Measurements from ENCODE around the gene KLK4.

DNA sequence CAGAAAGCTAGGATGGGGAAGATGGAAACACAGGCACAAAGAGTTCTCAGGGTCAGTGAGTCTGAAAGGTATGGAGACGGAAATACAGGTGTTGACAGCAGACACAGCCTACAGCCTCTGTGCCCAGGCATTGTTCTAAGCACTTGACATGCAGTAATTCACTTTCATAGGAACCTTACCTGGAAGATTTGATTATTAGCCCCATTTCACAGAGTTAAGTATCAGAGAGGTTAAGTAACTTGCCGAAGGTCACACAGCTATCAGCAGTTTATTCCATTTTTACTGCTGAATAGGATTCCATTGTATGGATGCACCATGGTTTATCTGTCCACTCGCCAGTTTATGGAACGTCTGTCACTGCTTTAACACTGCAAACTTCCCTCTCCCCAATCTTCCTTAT is 13.2 kb downstream of the KLK4 start:
- TF ChIP-seq FOXA2 (IDR thresholded peaks at IDR 0.05) (no peak), TAF1 (conservative IDR thresholded peaks at IDR 0.05) (no peak), JUND (IDR thresholded peaks at IDR 0.05) (no peak), FOXA1 (IDR thresholded peaks at IDR 0.05) (no peak)
- TF ChIP-seq, protein P1, sequence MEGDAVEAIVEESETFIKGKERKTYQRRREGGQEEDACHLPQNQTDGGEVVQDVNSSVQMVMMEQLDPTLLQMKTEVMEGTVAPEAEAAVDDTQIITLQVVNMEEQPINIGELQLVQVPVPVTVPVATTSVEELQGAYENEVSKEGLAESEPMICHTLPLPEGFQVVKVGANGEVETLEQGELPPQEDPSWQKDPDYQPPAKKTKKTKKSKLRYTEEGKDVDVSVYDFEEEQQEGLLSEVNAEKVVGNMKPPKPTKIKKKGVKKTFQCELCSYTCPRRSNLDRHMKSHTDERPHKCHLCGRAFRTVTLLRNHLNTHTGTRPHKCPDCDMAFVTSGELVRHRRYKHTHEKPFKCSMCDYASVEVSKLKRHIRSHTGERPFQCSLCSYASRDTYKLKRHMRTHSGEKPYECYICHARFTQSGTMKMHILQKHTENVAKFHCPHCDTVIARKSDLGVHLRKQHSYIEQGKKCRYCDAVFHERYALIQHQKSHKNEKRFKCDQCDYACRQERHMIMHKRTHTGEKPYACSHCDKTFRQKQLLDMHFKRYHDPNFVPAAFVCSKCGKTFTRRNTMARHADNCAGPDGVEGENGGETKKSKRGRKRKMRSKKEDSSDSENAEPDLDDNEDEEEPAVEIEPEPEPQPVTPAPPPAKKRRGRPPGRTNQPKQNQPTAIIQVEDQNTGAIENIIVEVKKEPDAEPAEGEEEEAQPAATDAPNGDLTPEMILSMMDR (IDR thresholded peaks at IDR 0.05; ENCODE audit: low read depth, low read length, missing input control), result no peak
- TF ChIP-seq, protein P2, sequence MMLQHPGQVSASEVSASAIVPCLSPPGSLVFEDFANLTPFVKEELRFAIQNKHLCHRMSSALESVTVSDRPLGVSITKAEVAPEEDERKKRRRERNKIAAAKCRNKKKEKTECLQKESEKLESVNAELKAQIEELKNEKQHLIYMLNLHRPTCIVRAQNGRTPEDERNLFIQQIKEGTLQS (IDR thresholded peaks at IDR 0.05), result no peak
- TF ChIP-seq, protein P3, sequence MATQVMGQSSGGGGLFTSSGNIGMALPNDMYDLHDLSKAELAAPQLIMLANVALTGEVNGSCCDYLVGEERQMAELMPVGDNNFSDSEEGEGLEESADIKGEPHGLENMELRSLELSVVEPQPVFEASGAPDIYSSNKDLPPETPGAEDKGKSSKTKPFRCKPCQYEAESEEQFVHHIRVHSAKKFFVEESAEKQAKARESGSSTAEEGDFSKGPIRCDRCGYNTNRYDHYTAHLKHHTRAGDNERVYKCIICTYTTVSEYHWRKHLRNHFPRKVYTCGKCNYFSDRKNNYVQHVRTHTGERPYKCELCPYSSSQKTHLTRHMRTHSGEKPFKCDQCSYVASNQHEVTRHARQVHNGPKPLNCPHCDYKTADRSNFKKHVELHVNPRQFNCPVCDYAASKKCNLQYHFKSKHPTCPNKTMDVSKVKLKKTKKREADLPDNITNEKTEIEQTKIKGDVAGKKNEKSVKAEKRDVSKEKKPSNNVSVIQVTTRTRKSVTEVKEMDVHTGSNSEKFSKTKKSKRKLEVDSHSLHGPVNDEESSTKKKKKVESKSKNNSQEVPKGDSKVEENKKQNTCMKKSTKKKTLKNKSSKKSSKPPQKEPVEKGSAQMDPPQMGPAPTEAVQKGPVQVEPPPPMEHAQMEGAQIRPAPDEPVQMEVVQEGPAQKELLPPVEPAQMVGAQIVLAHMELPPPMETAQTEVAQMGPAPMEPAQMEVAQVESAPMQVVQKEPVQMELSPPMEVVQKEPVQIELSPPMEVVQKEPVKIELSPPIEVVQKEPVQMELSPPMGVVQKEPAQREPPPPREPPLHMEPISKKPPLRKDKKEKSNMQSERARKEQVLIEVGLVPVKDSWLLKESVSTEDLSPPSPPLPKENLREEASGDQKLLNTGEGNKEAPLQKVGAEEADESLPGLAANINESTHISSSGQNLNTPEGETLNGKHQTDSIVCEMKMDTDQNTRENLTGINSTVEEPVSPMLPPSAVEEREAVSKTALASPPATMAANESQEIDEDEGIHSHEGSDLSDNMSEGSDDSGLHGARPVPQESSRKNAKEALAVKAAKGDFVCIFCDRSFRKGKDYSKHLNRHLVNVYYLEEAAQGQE (IDR thresholded peaks at IDR 0.05), result no peak
- TF ChIP-seq, protein P4, sequence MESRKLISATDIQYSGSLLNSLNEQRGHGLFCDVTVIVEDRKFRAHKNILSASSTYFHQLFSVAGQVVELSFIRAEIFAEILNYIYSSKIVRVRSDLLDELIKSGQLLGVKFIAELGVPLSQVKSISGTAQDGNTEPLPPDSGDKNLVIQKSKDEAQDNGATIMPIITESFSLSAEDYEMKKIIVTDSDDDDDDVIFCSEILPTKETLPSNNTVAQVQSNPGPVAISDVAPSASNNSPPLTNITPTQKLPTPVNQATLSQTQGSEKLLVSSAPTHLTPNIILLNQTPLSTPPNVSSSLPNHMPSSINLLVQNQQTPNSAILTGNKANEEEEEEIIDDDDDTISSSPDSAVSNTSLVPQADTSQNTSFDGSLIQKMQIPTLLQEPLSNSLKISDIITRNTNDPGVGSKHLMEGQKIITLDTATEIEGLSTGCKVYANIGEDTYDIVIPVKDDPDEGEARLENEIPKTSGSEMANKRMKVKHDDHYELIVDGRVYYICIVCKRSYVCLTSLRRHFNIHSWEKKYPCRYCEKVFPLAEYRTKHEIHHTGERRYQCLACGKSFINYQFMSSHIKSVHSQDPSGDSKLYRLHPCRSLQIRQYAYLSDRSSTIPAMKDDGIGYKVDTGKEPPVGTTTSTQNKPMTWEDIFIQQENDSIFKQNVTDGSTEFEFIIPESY (IDR thresholded peaks at IDR 0.05), result no peak
